Measurements from ENCODE around the gene LRRC8A.
"Not testable (repeated sequence)": the region's sequence is repeated elsewhere in the genome, so short reads cannot be mapped to it uniquely, and the experiment has no call there.

LRRC8A gene

GRCh38 chr9:128944966-128945365 lies 63.0 kb downstream of the LRRC8A start:
- not testable (repeated sequence) for H3K27ac Mint-ChIP-seq (ENCODE audit: low read depth); ATAC-seq (replicated peaks; ENCODE audit: extremely low read depth, poor library complexity, severe bottlenecking); H3K9me3 Mint-ChIP-seq; H3K27me3 Mint-ChIP-seq; DNase-seq (ENCODE audit: low spot score in 2 of 2); H3K4me3 Mint-ChIP-seq
- Mint-ChIP-seq H3K4me1 (peaks cover 30% of the 10 kb centered on the region), H3K36me3 (ENCODE audit: insufficient read depth) (peaks cover 23% of the 10 kb centered on the region)

GRCh38 chr9:128945798-128946501 lies 64.0 kb downstream of the LRRC8A start:
- no peak for DNase-seq (ENCODE audit: low spot score in 2 of 2)
- peaks cover 30% of the 10 kb centered on the region for H3K4me1 Mint-ChIP-seq
- peak overlapping the region; percentile 100 for H3K4me3 Mint-ChIP-seq
- peak overlapping the region; percentile 95 for H3K27ac Mint-ChIP-seq (ENCODE audit: low read depth)
- no peaks in the 10 kb centered on the region for H3K27me3 Mint-ChIP-seq
- no peaks in the 10 kb centered on the region for H3K9me3 Mint-ChIP-seq
- no peak for ATAC-seq (replicated peaks; ENCODE audit: extremely low read depth, poor library complexity, severe bottlenecking)
- peaks cover 25% of the 10 kb centered on the region for H3K36me3 Mint-ChIP-seq (ENCODE audit: insufficient read depth)

GRCh38 chr9:128946571-128947276 lies 64.8 kb downstream of the LRRC8A start:
- no peaks in the 10 kb centered on the region for H3K27me3 Mint-ChIP-seq
- H3K9me3 Mint-ChIP-seq, result no peaks in the 10 kb centered on the region
- peaks cover 30% of the 10 kb centered on the region for H3K4me1 Mint-ChIP-seq
- peaks cover 30% of the 10 kb centered on the region for H3K36me3 Mint-ChIP-seq (ENCODE audit: insufficient read depth)
- ATAC-seq (replicated peaks; ENCODE audit: extremely low read depth, poor library complexity, severe bottlenecking), result peak; percentile 22
- DNase-seq (ENCODE audit: low spot score in 2 of 2), result no peak
- H3K4me3 Mint-ChIP-seq, result peak overlapping the region; percentile 100
- peak overlapping the region; percentile 95 for H3K27ac Mint-ChIP-seq (ENCODE audit: low read depth)

GRCh38 chr9:128947277-128947526 lies 65.3 kb downstream of the LRRC8A start:
- Mint-ChIP-seq H3K36me3 (ENCODE audit: insufficient read depth) (peaks cover 35% of the 10 kb centered on the region), H3K27me3 (no peaks in the 10 kb centered on the region), H3K4me1 (peaks cover 30% of the 10 kb centered on the region), H3K27ac (ENCODE audit: low read depth) (peak overlapping the region; percentile 95), H3K9me3 (no peaks in the 10 kb centered on the region), H3K4me3 (peak overlapping the region; percentile 100)
- ATAC-seq (replicated peaks; ENCODE audit: extremely low read depth, poor library complexity, severe bottlenecking) (no peak), DNase-seq (ENCODE audit: low spot score in 2 of 2) (no peak)

- DNase-seq (ENCODE audit: low spot score in 2 of 2), result peak; percentile 98 to 100
- peak within 1 kb of the TSS; percentile 100 for H3K4me3 Mint-ChIP-seq
- H3K9me3 Mint-ChIP-seq, result no peaks in the 10 kb centered on the region
- peak within 1 kb of the TSS; percentile 95 for H3K27ac Mint-ChIP-seq (ENCODE audit: low read depth)
- peaks cover 38% of the 10 kb centered on the region for H3K36me3 Mint-ChIP-seq (ENCODE audit: insufficient read depth)
- H3K4me1 Mint-ChIP-seq, result peaks cover 30% of the 10 kb centered on the region
- no peaks in the 10 kb centered on the region for H3K27me3 Mint-ChIP-seq
- ATAC-seq (replicated peaks; ENCODE audit: extremely low read depth, poor library complexity, severe bottlenecking), result peak; percentile 90
Measured at GRCh38 chr9:128947527-128948301, 65.8 kb downstream of the LRRC8A start, which contains the start of the genes DOLK and NUP188. Gene DOLK, minus strand, starts transcription at chr9:128947603. Its CDS starts 300 bp downstream, at chr9:128947303. Gene NUP188, plus strand, starts transcription at chr9:128947699. Its CDS starts 21 bp downstream, at chr9:128947720.

GRCh38 chr9:128961403-128961802 lies 79.5 kb downstream of the LRRC8A start:
- H3K27me3 Mint-ChIP-seq; H3K9me3 Mint-ChIP-seq; ATAC-seq (replicated peaks; ENCODE audit: extremely low read depth, poor library complexity, severe bottlenecking); DNase-seq (ENCODE audit: low spot score in 2 of 2); H3K4me1 Mint-ChIP-seq; H3K27ac Mint-ChIP-seq (ENCODE audit: low read depth); H3K4me3 Mint-ChIP-seq: not testable (repeated sequence)
- H3K36me3 Mint-ChIP-seq (ENCODE audit: insufficient read depth), result peaks cover 66% of the 10 kb centered on the region

Data from central memory CD8-positive, alpha-beta T cell (primary cell).